Effector memory CD4-positive, alpha-beta T cell (primary cell): ENCODE data around the gene TCF21.
A peak's percentile ranks its signal among the peaks of the same experiment; 100 is the strongest.
"Not testable (repeated sequence)": the region's sequence is repeated elsewhere in the genome, so short reads cannot be mapped to it uniquely, and the experiment has no call there.

Experiments
- DNase-seq, 3 donors: peaks; one replicate each; pipeline ENCODE4 v3.0.0-alpha.2; 2020
- H3K27ac ChIP-seq: 2 replicates; pipeline ENCODE4 v1.7.0; 2013; ENCODE audit warnings: mild to moderate bottlenecking, low read length, moderate library complexity; ENCODE audit not compliant: insufficient read depth, poor library complexity, severe bottlenecking
- H3K27me3 ChIP-seq: replicated peaks from 2 replicates; pipeline ENCODE4 v1.7.0; 2013; ENCODE audit warnings: mild to moderate bottlenecking, low read length; ENCODE audit not compliant: insufficient read depth, control insufficient read depth, poor library complexity, severe bottlenecking
- H3K36me3 ChIP-seq: 2 replicates; pipeline ENCODE4 v1.7.0; 2013; ENCODE audit warnings: mild to moderate bottlenecking, low read length, moderate library complexity; ENCODE audit not compliant: control insufficient read depth, insufficient read depth
- H3K4me1 ChIP-seq: 2 replicates; pipeline ENCODE4 v1.7.0; 2013; ENCODE audit warnings: low read length, mild to moderate bottlenecking; ENCODE audit not compliant: control insufficient read depth, insufficient read depth, poor library complexity, severe bottlenecking
- H3K4me3 ChIP-seq: 2 replicates; pipeline ENCODE4 v1.7.0; 2013; ENCODE audit warnings: low read length, low read depth, mild to moderate bottlenecking; ENCODE audit not compliant: insufficient read depth, poor library complexity, severe bottlenecking
- H3K9me3 ChIP-seq: 2 replicates; pipeline ENCODE4 v1.7.0; 2013; ENCODE audit warnings: mild to moderate bottlenecking, low read length, moderate library complexity; ENCODE audit not compliant: control insufficient read depth

Gene TCF21

DNA sequence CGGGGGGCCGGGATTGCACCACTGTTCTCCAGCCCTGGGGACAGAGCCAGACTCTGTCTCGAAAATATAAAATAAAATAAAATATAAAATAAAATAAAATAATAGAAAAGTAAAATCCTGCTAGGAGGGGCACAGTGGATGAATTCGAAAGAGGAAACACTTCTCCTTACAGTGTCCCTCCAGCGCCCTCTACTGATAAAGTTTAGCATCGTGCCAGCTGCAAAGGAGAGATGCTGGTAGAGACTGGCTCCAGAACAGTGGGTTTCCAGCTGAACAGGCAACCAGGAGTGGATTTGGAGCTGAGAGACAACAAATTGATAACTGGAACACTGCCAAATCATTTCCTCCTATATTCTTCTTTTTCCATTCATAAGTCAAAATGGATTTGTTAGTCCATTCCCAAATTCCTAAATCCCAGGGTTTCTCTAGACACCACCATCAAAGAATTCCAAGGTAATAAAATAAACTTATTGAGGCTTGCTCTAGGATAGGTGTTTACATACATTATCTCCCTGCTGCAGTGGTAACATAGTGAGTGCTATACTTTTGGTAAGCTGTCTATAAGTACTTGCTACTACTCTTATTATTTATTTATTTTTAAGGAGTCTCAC is 32.4 kb downstream of the TCF21 start:
- DNase-seq = peak; percentile 29 to 41 (median 32)
- no peak overlapping the region for H3K27ac ChIP-seq

GRCh38 chr6:133923938-133924593 is 35.2 kb downstream of the TCF21 start:
- H3K9me3 ChIP-seq = no peaks in the 10 kb centered on the region
- no peak overlapping the region for H3K27ac ChIP-seq
- DNase-seq = peak in 1 of 3 donors; percentile 36
- no peak overlapping the region for H3K4me3 ChIP-seq
- H3K36me3 ChIP-seq = no peaks in the 10 kb centered on the region
- H3K27me3 ChIP-seq = no peaks in the 10 kb centered on the region
- H3K4me1 ChIP-seq = no peaks in the 10 kb centered on the region

More for the DNA sequence above, 32.4 kb downstream of the TCF21 start:
- Histone ChIP-seq H3K36me3 (no peaks in the 10 kb centered on the region), H3K27me3 (no peaks in the 10 kb centered on the region), H3K4me3 (no peak overlapping the region), H3K4me1 (no peaks in the 10 kb centered on the region), H3K9me3 (no peaks in the 10 kb centered on the region)

DNA sequence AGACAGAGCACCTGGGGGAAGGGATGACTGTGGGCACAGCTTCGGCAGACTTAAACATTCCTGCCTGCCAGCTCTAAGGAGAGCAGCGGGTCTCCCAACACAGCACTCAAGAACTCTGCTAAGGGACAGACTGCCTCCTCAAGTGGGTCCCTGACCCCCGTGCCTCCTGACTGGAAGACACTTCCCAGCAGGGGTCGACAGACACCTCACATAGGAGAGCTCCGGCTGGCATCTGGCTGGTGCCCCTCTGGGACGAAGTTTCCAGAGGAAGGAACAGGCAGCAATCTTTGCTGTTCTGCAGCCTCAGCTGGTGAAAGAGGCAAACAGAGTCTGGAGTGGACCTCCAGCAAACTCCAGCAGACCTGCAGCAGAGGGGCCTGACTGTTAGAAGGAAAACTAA is 42.3 kb downstream of the TCF21 start:
- H3K36me3 ChIP-seq, H3K4me1 ChIP-seq, H3K27ac ChIP-seq, H3K9me3 ChIP-seq, H3K4me3 ChIP-seq, DNase-seq, H3K27me3 ChIP-seq: not testable (repeated sequence)

- not testable (repeated sequence) for H3K36me3 ChIP-seq, H3K4me1 ChIP-seq, H3K9me3 ChIP-seq, H3K4me3 ChIP-seq, H3K27me3 ChIP-seq, H3K27ac ChIP-seq, DNase-seq
Observed at GRCh38 chr6:133936352-133936751, 47.4 kb downstream of the TCF21 start.

DNA sequence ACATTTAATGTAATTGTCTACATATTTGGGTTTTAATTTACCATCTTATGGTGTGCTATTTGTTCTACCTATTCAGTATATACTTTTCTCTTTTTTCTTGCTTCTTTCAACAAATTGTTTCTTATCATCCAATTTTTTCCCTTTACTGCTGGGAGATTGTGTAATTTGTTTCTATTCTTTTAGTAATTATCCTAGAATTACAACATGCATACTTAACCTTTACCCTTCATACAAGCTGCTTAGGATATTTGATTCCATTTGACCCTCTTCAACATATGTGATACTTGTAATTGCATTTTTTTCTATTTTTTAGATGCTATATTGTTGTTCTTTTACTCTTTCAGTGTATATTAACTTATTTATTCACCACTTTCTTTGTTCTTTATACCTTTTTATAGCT is 49.0 kb downstream of the TCF21 start:
- no peaks in the 10 kb centered on the region for H3K36me3 ChIP-seq
- no peak overlapping the region for H3K4me3 ChIP-seq
- H3K27ac ChIP-seq = no peak overlapping the region
- no peaks in the 10 kb centered on the region for H3K27me3 ChIP-seq
- H3K4me1 ChIP-seq = no peaks in the 10 kb centered on the region
- H3K9me3 ChIP-seq = no peaks in the 10 kb centered on the region
- DNase-seq = no peak

DNA sequence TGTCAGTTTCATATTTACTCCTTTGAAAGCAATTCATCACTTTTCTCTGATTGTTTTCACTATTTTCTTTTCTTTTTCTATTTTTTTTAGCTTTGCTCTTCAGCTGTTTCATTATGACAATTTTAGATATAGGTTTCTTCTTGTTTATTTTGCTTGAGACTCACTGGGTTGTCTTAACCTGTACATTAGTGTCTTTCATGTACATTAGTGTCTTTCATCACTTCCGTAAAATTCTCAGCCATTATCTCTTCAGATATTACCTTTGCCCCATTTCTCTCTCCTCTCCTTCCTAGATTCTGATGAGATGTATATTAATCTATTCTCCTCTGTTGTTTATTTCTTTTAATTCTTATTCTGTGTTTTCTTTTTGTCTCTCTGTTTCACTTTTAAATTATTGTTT is 49.6 kb downstream of the TCF21 start:
- no peak for DNase-seq
- Histone ChIP-seq H3K4me1 (no peaks in the 10 kb centered on the region), H3K9me3 (no peaks in the 10 kb centered on the region), H3K27ac (no peak overlapping the region), H3K27me3 (no peaks in the 10 kb centered on the region), H3K36me3 (no peaks in the 10 kb centered on the region), H3K4me3 (no peak overlapping the region)

GRCh38 chr6:133939778-133940667 is 51.1 kb downstream of the TCF21 start:
- H3K4me1 ChIP-seq = no peaks in the 10 kb centered on the region
- H3K36me3 ChIP-seq = no peaks in the 10 kb centered on the region
- no peak overlapping the region for H3K27ac ChIP-seq
- H3K4me3 ChIP-seq = no peak overlapping the region
- H3K9me3 ChIP-seq = no peaks in the 10 kb centered on the region
- no peak for DNase-seq
- H3K27me3 ChIP-seq = no peaks in the 10 kb centered on the region
